Kidney capillary endothelial cell (primary cell): ENCODE measurements around the gene SPPL2C.

ENCODE experiments used
- DNase-seq: peaks from one replicate; pipeline ENCODE4 v3.0.0-alpha.2; 2018; ENCODE audit warnings: low spot score

Gene SPPL2C

DNA sequence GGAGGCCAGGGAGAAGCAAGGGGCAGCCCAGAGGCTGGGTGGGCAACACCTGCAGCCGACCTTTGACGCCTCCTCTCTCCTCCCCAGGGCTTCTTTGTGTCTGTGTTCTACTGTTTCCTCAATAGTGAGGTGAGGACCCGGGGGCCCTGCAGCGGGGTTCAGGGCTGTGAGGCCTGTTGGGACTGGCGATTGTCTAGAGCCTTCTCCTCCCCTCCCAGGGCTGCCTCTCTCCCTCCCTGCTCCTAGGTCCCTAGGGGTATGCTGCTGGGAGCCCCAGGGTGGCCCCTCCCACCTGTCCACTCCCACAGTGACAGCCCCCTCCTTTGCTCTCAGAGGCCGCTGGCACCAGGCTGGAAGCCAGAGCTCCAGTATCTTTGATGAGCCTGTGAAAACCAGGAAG lies 10.8 kb upstream of the SPPL2C start:
- DNase-seq: no peak

DNA sequence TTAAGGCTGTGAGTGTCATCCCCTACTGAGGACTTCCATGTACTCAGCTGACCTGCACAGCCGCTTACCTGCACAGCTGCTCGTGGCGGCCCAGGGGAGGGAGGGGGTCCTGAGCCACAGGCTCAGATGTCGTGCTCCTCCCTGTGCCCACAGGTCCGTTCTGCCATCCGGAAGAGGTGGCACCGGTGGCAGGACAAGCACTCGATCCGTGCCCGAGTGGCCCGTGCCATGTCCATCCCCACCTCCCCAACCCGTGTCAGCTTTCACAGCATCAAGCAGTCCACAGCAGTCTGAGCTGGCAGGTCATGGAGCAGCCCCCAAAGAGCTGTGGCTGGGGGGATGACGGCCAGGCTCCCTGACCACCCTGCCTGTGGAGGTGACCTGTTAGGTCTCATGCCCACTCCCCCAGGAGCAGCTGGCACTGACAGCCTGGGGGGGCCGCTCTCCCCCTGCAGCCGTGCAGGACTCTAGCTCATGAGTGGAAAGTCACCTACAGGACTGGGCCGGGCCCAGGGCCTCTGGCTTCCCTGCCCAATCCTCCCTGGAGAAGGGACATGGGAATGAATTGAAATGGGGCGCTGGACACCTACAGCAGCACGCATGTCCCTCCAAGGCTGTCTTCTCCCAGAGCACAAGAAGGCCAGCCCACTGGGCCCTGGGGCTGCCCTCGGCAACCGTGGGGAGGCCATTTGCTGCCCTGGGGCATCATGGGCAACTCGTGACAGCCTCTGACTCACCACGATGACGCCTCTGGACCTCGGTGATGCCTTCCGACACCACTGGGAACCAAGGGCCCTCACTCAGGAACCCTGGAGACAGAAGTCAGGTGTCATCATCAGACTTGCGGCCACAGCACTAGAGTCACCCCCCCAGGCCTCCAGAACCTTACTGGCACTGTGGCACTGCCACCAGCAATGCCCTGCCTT lies 9.9 kb upstream of the SPPL2C start:
- DNase-seq: no peak

DNA sequence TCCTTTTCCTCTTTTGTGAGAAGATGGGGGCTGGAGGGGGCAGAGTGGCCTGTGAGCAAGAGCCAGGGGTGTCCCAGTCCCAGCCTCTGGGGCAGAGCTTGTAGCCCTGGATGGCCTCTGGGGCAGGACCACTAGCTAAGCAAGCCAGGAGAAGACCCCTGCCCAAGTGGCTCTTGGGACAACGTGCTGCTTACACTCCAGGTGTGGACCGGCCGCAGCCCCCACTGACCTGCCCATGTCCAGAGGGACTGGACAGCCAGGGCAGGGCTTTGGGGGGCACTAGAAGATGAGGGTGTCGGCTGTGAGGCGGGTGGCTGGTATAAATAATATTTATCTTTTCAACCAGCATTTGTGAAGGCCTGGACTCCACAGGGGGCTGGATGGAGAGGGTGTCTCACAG lies 9.2 kb upstream of the SPPL2C start:
- no peak for DNase-seq

DNA sequence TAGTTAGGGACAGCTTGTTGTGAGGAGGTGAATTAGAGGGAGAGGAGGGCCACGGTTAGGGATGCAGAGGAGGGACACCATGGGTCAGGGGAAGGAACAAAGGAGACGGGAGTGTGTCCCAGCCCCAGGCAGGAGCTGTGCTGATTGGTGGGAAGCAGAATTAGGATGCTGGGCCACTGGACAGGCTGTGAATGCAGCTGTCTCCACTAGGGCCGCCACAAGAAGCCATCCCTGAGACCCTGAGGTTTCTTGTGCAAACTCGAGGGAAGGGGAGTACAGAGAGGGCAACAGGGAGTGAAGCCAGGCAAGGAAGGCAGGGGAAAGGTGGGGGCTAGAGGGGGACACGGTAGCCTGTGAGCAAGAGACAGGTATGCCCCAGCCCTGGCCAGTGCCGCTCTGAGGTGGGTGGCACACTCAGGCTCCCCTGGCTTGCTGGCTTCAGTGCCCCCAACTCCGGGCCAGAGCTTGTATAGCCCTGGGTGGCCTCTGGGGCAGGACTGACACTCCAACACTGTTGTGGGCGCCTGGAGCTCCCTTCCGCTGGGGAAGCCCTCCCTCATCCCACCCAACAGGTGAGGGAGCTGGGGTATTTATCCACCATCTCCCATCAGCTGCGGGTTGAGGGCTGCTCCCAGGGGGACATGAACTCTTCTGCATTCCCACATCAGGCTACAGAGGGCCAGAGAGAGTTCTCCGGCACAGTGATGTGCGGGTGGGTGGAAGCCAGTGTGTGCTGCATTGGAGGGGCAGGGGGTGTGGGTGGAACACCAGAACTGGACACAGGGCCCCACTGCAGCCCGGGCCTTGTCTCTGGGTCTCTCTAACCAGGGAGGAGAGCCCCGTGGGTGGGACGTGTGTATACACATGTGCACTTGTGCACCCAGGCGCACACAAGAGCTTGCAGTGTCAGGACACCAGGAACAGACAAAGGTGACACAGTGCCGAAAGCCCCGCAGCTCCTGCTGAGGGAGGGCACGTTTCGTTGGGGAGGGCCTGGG lies 8.3 kb upstream of the SPPL2C start:
- DNase-seq: no peak

DNA sequence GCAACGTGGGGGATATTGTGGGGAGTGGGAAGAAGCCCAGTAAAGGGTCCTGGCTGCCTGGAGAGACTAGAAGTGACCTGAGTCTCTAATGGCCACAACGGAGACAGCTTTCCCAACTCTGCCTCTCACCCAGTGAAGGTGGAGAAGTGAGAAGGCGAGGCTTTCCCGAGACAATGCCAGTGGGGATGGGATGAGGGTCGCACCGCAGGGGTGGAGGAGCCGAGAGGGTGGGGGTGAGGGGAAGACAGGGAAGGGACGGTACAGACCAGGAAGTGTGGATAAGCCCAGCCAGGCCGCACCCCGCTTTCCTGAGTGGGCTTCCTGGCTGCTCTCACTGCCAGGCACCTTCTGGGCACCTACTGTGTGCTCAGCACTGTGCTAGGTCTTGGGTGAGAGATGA lies 7.5 kb upstream of the SPPL2C start:
- no peak for DNase-seq

DNA sequence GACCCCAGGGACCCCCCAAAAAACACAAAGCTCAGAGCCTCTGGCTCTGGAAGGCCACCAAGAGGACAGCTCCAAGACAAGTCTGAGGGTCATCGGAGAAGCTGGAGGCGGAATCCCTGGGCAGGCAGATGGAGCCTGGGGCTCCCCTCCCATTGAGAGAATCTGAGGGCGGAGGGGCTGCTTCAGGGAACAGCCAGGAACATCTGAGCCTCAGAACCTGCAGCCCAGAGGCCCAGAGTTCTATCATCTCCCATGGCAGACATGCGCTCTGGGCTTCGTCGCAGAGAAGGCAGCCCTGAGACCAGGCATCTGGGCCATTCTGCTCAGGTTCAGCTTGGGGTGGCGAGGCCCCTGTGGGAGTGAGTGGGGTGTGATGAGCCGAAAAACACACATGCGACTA lies 7.1 kb upstream of the SPPL2C start:
- no peak for DNase-seq

DNA sequence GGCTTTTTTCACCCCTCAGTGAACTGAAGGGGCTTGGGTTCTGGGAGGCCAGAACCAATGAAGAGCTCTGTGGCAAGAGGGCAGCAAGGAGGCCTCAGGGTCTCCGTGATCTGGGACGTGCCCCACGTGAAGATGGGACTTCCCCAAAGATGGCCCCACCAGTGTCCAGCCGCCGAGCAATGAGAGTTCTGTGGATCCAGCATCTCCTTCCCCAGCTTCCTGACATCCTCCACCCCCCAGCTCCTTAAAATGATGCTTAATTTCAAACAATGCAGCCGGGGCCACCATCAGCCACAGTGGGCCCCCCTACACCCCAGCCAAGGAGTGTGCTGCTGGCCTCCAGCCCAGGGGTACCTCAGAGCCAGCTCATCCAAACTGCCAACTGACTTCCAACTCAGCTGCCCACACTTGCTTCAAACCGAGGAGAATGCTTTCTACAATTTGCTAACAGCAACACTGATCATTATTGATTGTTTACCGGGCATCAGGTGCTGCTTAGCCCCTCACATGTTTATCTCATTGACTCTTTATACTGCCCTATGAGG lies 5.9 kb upstream of the SPPL2C start:
- no peak for DNase-seq

DNA sequence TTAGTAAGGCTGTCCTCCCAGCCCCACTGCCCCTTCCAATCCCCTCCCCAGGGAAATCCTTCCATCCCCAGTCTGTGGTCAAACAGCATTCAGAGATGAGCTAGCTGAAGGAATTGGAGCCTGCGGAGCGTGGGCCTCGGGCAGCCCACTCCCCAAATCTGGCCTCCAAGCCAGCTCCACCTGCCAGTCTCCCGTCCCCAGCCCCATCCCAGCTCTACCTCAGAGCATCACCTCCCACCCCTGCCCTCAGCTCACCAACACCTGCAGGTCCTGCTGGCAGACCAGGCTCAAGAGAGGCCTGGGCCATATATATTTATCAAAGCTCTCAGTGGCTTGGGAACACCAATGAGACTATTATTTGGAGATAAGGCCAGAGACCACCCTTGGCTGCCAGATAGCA lies 5.2 kb upstream of the SPPL2C start:
- DNase-seq: no peak

DNA sequence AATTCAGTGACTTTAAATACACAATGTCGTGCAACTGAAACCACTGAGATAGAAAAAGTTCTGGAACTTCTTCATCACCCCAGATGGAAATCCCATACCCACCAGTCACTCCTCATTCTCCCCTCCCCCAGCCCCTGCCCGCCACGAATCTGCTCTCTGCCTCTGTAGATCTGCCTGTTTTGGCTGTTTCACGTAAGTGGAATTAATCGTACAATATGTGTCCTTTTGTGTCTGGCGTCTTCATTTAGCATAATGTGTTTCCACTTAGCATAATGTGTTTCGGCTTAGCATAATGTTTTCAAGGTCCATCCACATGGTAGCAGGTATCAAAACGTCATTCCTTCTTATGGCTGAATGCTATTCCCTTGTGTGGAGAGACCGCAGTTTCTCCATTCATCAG lies 3.5 kb upstream of the SPPL2C start:
- no peak for DNase-seq

DNA sequence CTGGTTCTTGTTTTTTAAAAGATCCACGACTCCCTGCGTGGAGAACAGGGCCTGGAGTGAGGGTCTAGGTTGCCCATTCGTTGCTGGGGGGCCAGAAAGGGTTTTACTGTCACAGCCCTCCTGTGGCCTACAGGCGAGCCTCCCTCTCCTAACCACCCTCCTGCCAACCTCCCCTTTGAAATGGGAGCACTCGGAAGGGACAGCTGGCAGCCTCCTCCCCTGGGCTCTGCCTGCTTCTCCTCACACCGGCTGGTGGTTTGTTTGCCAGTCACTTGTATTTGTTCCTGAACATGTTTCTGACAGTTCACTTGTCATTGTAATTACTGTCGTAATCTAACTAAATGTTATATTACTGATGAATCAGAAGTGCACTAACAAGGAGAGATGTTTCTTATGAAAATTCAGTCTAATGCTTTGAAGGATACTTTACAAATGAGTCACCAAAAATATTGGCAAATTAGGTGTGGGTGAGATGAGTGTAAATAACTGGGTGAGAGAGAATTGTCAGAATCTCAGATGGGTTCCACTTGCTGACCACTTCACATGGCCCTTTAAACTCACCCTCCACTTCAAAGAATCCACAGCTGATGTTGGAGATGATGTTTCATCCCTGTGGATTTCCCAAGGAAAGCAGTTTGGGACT lies 2.7 kb upstream of the SPPL2C start:
- no peak for DNase-seq

DNA sequence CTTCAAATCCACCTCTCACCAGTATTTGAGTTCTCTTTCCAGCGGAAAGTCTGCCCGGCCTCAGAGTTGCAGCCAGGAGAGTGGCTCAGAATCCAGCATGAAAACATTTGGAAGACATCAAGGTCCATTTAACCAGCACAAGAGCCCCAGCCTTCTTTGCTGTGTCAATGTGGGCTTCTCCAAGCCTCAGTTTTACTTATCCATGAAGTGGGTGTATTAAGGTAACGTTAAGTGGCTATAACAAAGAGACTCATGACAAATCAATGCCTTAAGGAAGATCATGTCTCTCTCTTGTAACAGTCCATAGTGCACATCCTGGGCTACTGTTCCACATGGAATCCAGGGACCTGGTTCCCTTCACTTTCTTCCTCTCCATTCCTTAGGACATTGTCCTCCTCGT lies 959 bp upstream of the SPPL2C start:
- no peak for DNase-seq

DNA sequence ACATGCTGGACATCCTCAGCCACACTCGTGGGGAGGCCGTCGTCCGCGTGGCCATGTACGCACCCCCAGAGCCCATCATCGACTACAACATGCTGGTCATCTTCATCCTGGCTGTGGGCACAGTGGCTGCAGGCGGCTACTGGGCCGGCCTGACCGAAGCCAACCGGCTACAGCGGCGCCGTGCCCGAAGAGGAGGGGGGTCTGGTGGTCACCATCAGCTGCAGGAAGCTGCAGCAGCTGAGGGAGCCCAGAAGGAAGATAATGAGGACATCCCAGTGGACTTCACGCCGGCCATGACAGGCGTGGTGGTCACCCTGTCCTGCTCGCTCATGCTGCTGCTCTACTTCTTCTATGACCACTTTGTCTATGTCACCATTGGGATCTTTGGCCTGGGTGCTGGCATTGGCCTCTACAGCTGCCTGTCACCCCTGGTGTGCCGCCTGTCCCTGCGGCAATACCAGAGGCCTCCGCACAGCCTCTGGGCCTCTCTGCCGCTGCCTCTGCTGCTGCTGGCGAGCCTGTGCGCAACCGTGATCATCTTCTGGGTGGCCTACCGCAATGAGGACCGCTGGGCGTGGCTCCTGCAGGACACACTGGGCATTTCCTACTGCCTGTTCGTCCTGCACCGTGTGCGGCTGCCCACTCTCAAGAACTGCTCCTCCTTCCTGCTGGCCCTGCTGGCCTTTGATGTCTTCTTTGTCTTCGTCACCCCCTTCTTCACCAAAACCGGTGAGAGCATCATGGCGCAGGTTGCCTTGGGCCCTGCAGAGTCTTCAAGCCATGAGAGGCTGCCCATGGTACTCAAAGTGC lies 900 bp downstream of the SPPL2C start:
- no peak for DNase-seq

DNA sequence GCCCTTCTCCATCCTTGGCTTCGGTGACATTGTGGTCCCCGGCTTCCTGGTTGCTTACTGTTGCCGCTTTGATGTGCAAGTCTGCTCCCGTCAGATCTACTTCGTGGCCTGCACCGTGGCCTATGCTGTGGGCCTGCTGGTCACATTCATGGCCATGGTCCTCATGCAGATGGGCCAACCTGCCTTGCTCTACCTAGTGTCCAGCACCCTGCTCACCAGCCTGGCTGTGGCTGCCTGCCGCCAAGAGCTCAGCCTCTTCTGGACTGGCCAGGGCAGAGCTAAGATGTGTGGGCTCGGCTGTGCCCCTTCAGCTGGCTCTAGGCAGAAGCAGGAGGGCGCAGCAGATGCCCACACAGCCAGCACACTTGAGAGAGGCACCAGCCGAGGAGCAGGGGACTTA lies 1.5 kb downstream of the SPPL2C start:
- no peak for DNase-seq

DNA sequence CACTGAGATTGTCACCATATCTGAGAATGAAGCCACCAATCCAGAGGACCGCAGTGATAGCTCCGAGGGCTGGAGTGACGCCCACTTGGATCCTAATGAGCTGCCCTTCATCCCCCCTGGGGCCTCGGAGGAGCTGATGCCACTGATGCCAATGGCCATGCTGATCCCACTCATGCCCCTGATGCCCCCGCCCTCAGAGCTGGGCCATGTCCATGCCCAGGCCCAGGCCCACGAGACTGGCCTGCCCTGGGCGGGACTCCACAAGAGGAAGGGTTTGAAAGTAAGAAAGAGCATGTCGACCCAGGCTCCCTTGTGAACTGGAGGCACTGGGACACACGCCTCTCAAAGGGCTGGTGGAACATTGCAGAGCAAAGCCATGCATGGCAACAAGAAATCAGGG lies 2.0 kb downstream of the SPPL2C start:
- DNase-seq: no peak

DNA sequence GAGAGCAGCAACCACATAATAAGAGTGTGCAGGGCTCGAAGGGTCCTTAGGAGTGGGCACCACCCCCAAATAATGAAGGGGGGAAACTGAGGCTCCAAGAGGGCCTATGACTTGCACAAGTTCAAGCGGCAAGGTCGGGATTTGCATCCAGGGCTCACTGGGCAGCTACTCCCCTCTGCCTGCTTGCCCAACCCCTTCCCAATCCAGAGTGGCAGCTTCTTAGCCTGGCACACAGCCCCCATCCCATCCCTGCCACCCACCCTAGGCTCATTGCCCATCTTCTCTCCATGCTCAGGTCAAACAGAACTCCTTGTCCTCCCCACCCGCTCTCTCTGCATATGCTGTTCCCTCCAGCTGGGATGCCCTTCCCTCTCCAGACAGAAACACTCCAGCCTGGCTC lies 2.4 kb downstream of the SPPL2C start:
- no peak for DNase-seq

DNA sequence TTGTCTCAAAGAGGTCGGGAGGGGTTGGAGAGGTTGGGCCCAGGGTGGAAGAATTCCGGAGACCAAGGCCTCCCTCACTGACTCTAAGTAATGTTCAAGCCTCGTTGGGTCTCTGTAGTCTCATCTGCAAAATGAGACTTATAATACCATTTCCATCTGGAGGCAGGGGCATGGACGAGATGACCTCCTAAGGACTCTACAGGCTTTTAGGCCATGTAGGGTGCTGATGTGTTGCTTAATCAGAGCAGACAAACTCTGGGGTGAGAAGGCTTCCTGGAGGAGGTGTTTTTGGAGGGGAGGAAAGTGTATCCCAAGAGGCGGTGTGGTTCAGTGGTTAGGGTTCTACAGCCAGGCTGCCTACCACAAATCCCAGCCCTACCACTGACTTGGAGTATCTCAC lies 3.1 kb downstream of the SPPL2C start:
- DNase-seq: no peak

DNA sequence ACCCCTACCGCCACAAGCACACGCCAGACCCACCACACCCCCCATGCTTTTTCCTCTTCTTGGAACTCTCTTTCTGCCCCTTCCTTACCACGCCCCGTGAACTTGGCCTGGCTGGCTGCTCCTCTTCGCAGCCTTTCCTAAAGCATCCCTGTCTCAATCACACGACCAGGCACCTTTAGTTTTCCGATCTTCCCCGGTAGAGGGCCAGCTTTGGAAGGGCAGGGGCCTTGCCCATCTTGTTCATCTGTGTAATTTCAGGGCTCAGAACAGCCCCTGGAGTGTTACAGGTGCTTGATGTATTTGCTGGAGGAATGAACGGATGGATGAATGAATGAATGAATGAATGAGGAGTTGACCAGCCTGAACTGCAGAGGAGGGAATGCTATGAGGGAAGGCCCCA lies 3.7 kb downstream of the SPPL2C start:
- DNase-seq: no peak

DNA sequence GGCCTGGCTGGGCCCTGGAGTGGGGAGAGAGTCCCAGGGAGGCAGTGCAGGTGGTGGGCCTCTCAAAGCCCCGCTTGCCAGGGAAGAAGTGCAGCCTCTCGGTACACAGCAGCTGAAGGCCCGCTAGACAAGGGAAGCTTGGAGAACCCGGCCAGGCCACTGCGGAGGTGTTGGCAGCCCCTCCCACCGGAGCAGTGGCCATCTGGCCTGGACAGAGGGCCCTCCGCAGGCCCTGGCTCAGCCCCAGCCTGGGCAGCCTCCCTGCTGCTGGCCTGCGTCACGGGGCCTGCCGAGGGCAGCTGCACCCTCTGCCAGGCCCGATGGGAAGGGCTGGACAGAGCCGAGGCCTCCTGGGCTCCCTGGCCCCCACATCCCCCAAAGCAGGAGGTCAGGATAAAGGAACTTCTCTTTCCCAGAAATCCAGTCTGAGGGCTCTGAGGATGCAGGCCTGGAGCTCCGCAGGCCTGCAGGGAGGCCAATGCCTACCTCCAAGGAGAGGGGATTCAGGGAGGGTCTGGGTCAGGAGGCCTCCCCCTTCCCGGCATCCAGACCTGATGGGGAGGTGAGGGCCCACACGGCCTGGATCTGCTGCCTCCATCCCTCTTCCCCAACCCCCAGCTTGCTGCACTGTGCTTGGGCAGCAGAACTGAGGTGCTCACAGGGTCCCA lies 4.3 kb downstream of the SPPL2C start:
- no peak for DNase-seq

DNA sequence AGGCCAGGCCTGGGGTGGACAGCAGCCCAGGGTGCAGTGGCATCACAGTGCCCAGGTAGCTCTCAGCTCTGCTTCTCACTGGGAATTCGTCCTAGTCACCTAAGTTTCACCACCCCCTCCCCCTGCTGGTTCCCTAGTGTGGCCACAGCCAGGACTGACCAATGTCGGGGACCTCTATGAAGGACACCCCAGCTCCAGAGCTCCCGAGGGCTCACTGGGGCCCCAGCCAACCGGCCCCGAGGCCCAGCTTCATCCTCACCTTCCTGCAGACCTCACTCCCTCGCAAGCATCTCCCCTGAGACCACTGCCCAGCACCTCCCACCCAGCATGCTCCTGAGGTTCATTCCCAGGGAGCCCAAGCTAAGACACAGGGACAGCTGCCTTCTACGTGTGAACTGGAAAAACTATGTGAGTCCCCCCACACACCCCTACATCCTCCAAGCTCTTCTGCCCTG lies 4.9 kb downstream of the SPPL2C start:
- DNase-seq: no peak

DNA sequence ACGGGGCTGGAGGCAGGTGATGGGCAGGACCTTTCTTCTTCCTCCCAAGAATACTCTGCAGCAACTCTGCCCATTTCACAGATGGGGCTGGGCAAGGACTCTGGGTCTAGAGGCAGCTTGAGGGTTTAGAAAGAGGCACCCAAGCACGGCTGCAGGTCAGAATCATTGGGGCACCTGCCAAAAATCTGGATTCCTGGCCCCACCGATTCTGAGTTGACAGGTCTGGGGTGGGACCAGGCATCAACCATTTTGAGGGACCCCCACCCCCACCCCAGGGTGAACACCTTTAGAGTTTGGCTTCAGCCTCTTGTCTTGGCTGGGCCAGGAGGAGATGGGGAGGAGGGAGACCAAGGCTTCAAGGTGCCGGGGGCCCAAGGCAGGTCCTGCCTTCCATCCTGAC lies 5.3 kb downstream of the SPPL2C start:
- DNase-seq: no peak

DNA sequence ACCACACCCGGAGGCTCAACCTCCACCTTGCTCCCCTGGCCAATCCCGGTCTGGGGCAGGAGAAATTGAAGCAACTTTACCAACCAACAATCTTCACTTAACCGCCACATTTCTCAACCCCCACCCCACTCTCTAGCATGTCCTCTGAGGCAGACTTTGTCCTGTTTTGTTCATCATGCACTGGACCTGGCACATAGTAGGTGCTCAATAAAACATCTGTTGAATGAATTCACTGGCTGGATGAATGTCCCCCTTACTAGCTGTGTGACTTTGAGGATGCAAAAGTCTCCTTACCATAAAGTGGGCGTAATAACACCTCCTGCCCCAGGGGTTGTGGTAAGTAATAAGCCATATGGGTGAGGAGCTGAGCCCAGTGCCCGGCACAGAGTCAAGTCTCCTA lies 5.8 kb downstream of the SPPL2C start:
- no peak for DNase-seq
